ENCODE results near the gene HLA-DRB1. TPM values are rescaled to one million over a fixed set of nuclear protein-coding genes. Genes with fewer than 3 reads are reported as not detected.
"Not testable (repeated sequence)": the region's sequence is repeated elsewhere in the genome, so short reads cannot be mapped to it uniquely, and the experiment has no call there.

Gene HLA-DRB1
- total RNA-seq, 4 donors from 2014 or later: 28.2 to 93.2 (median 49.1) TPM

DNA sequence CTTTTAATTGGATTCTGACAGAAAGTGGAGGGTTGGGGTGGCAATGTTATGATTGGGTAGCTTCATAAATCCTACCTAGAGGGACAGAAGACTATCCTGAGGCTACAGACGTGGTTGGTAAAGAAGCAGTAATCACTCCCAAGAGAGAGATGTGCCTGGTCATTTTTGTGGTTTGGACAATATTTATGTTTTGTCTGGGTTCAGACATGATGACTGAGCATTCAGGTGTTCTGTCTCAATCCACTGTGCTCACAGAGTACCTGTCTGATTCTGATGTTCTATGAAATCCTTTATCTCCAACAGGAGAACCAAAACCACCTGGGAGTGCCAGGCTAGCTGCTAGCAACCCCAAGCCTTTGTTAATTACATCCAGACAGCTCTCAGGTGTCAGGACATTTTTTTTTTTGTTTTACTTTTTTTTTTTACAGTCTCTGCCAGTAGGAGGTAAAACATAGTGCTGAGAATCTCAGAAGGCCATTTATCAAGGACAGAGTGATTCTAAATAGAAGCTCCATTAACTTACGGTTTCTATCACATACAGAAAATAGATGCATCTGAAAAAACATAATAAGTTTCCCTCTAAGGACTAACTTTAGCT is 46.0 kb upstream of the HLA-DRB1 start:
- Histone ChIP-seq H3K4me1 (no peaks in the 10 kb centered on the region), H3K36me3 (no peaks in the 10 kb centered on the region), H3K9me3 (no peaks in the 10 kb centered on the region), H3K4me3 (no peak overlapping the region), H3K27me3 (no peaks in the 10 kb centered on the region), H3K27ac (replicated peaks in 1 of 4) (no peak overlapping the region)
- no peak for DNase-seq (ENCODE audit: extremely low spot score)
- WGBS: 36% methylated on average over 2 of the region's 2 CpGs
- TF ChIP-seq POLR2AphosphoS5 (IDR thresholded peaks at IDR 0.05): no peak
- intact Hi-C loops (cut with DNase I): no loop called here

DNA sequence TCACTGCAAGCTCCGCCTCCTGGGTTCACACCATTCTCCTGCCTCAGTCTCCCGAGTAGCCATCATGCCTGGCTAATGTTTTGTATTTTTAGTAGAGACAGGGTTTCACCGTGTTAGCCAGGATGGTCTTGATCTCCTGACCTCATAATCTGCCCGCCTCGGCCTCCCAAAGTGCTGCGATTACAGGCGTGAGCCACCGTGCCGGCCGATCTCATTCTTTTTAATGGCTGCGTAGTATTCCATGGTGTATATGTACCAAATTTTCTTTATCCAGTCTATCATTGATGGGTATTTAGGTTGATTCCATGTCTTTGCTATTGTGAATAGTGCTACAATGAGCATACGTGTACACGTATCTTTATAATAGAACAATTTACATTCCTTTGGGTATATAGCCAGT is 40.1 kb upstream of the HLA-DRB1 start:
- intact Hi-C loops (cut with DNase I); H3K36me3 ChIP-seq; H3K9me3 ChIP-seq; H3K4me3 ChIP-seq; DNase-seq (ENCODE audit: extremely low spot score); H3K27me3 ChIP-seq; H3K27ac ChIP-seq (replicated peaks in 1 of 4); H3K4me1 ChIP-seq: not testable (repeated sequence)
- WGBS: 96% methylated on average over 13 of the region's 13 CpGs

DNA sequence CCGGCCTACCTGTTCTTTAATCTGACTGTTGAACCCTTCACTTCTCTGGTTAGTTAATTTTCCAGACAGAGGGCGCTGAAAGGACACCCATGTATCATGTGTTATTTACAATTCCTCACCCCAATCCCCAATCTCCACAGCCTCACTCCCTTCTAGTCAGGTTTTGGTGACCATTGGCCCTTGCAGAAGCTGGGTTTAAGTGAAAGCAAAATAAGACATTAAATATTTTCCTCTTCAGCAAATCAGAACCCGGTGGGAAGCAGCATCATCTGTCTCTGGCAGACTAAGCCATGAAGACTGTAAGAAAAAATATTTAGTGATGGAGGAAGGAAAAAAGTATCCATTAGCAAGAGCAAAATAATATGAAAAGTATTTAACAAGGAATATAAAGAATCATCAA is 38.2 kb upstream of the HLA-DRB1 start:
- WGBS: 76% methylated on average over 3 of the region's 3 CpGs
- TF ChIP-seq EP300 (IDR thresholded peaks at IDR 0.05) (no peak), POLR2A (IDR thresholded peaks at IDR 0.05; ENCODE audit: low read depth) (no peak), POLR2AphosphoS5 (IDR thresholded peaks at IDR 0.05) (peak in 1 of 2 donors; percentile 25)
- TF ChIP-seq, protein P1, sequence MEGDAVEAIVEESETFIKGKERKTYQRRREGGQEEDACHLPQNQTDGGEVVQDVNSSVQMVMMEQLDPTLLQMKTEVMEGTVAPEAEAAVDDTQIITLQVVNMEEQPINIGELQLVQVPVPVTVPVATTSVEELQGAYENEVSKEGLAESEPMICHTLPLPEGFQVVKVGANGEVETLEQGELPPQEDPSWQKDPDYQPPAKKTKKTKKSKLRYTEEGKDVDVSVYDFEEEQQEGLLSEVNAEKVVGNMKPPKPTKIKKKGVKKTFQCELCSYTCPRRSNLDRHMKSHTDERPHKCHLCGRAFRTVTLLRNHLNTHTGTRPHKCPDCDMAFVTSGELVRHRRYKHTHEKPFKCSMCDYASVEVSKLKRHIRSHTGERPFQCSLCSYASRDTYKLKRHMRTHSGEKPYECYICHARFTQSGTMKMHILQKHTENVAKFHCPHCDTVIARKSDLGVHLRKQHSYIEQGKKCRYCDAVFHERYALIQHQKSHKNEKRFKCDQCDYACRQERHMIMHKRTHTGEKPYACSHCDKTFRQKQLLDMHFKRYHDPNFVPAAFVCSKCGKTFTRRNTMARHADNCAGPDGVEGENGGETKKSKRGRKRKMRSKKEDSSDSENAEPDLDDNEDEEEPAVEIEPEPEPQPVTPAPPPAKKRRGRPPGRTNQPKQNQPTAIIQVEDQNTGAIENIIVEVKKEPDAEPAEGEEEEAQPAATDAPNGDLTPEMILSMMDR (IDR thresholded peaks at IDR 0.05): no peak
- H3K27ac ChIP-seq (replicated peaks in 1 of 4): no peak overlapping the region

DNA sequence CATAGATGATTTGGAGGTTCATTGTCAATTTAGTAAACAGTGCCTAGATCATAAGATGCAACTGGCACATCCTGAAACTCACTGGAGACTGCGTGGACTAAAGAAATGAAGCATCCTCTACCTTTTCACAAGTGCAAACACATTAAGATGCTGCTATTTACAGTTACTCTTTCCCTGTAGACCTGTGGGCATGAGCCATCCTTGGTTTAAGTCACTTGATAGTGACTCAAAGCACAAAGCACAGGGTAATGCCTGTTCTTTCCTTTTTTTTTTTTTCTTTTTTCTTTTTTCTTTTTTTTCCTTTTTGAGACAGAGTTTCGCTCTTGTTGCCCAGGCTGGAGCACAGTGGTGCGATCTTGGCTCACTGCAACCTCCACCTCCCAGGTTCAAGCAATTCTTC is 37.6 kb upstream of the HLA-DRB1 start:
- WGBS: 79% methylated on average over 3 of the region's 3 CpGs
- H3K9me3 ChIP-seq: no peaks in the 10 kb centered on the region
- no peaks in the 10 kb centered on the region for H3K27me3 ChIP-seq
- H3K27ac ChIP-seq (replicated peaks in 1 of 4): no peak overlapping the region
- no peak overlapping the region for H3K4me3 ChIP-seq
- DNase-seq (ENCODE audit: extremely low spot score): no peak
- no peaks in the 10 kb centered on the region for H3K4me1 ChIP-seq
- intact Hi-C loops (cut with DNase I): no loop called here
- TF ChIP-seq POLR2AphosphoS5 (IDR thresholded peaks at IDR 0.05) (no peak), POLR2A (IDR thresholded peaks at IDR 0.05; ENCODE audit: low read depth) (no peak), EP300 (IDR thresholded peaks at IDR 0.05) (no peak)
- TF ChIP-seq, protein P1 (IDR thresholded peaks at IDR 0.05): no peak
- H3K36me3 ChIP-seq: no peaks in the 10 kb centered on the region

More for the DNA sequence above, 38.2 kb upstream of the HLA-DRB1 start:
- Histone ChIP-seq H3K4me3 (no peak overlapping the region), H3K27me3 (no peaks in the 10 kb centered on the region), H3K4me1 (no peaks in the 10 kb centered on the region), H3K36me3 (no peaks in the 10 kb centered on the region), H3K9me3 (no peaks in the 10 kb centered on the region)
- intact Hi-C loops (cut with DNase I): no loop called here
- DNase-seq (ENCODE audit: extremely low spot score): no peak

DNA sequence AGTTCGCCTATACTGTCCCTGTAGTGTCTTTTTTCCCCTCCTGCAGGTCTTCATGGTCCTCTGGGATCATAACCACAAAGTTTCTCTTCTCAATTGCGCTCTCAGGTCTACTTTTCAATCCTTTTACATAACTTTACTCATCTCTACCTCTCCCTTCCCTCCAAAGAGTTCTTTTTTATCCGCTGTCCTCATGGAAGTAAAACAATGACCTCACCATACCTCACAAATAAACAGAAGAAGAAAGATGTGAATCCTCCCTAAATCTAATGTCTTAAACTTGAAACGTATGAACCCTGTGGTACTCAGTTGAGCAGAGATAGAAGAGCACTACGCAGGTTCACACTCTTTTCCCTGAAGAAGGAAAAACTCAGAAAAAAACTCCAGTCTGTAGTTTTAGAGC is 35.5 kb upstream of the HLA-DRB1 start:
- H3K4me1 ChIP-seq: no peaks in the 10 kb centered on the region
- H3K4me3 ChIP-seq: no peak overlapping the region
- no peaks in the 10 kb centered on the region for H3K27me3 ChIP-seq
- H3K36me3 ChIP-seq: no peaks in the 10 kb centered on the region
- no peaks in the 10 kb centered on the region for H3K9me3 ChIP-seq
- intact Hi-C loops (cut with DNase I): no loop called here
- TF ChIP-seq, protein P1 (IDR thresholded peaks at IDR 0.05): no peak
- TF ChIP-seq POLR2AphosphoS5 (IDR thresholded peaks at IDR 0.05) (no peak), EP300 (IDR thresholded peaks at IDR 0.05) (no peak), POLR2A (IDR thresholded peaks at IDR 0.05; ENCODE audit: low read depth) (no peak)
- no peak for DNase-seq (ENCODE audit: extremely low spot score)
- no peak overlapping the region for H3K27ac ChIP-seq (replicated peaks in 1 of 4)
- 67% methylated on average over 5 of the region's 5 CpGs for whole genome bisulfite sequencing

DNA sequence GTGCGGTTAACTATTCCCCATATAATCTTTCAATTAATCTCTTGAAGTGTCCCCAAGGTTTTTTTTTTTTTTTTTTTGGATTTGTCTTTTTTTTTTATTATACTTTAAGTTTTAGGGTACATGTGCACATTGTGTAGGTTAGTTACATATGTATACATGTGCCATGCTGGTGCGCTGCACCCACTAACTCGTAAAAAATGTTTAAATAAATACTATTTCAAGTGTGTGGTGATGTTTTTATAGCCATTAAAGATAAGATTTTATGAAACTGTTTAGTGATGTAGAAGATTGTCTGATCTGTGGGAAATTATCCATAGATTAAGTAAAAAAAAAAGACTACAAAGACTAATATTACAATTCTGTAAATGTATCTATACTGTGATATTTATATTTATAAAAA is 34.9 kb upstream of the HLA-DRB1 start:
- 83% methylated on average over 3 of the region's 3 CpGs for WGBS
- intact Hi-C loops (cut with DNase I): no loop called here

More for the DNA sequence above, 34.9 kb upstream of the HLA-DRB1 start:
- TF ChIP-seq EP300 (IDR thresholded peaks at IDR 0.05) (no peak), POLR2AphosphoS5 (IDR thresholded peaks at IDR 0.05) (no peak), POLR2A (IDR thresholded peaks at IDR 0.05; ENCODE audit: low read depth) (no peak)
- TF ChIP-seq, protein P1 (IDR thresholded peaks at IDR 0.05): no peak
- Histone ChIP-seq H3K9me3 (no peaks in the 10 kb centered on the region), H3K27ac (replicated peaks in 1 of 4) (no peak overlapping the region), H3K4me3 (no peak overlapping the region), H3K27me3 (no peaks in the 10 kb centered on the region), H3K4me1 (no peaks in the 10 kb centered on the region), H3K36me3 (no peaks in the 10 kb centered on the region)
- DNase-seq (ENCODE audit: extremely low spot score): no peak

Data from esophagus muscularis mucosa (tissue), 4 donors.